A549 (cell line): ENCODE results near the gene BMPR2.

Experiments used
- CTCF ChIP-seq: fragments of >200 bp; sonication (Bioruptor Twin); formaldehyde crosslinking; IDR thresholded peaks from 3 replicates; pipeline ENCODE4 v1.5.1; 2016
- KDM1A ChIP-seq: fragments of 200-600 bp; sonication (generic); IDR thresholded peaks from 2 replicates; pipeline ENCODE4 v1.6.1; 2016; ENCODE audit warnings: low read depth, mild to moderate bottlenecking
- MAZ ChIP-seq: fragments of 150-350 bp; IDR thresholded peaks from 2 replicates; pipeline ENCODE4 v1.6.1; 2014; ENCODE audit warnings: antibody characterized with exemption, low read depth, low read length, borderline replicate concordance
- RAD21 ChIP-seq, 2 experiments: fragments of >200 bp in 1 of 2; sonication (Bioruptor Twin) in 1 of 2; formaldehyde crosslinking in 1 of 2; IDR thresholded peaks in 1 of 2; conservative IDR thresholded peaks in 1 of 2; 2 replicates in 1 of 2; 3 replicates in 1 of 2; pipeline ENCODE4 v1.6.1; 2012 to 2018; ENCODE audit warnings: inconsistent platforms in 1 of 2
- ZNF302 ChIP-seq: fragments of 250-450 bp; sonication (Bioruptor Pico); IDR thresholded peaks from 2 replicates; pipeline ENCODE4 v1.9.0; 2021; ENCODE audit warnings: inconsistent platforms, mild to moderate bottlenecking, moderate library complexity
- TF ChIP-seq, protein P1 (sequence below): fragments of 200-600 bp; sonication (generic); IDR thresholded peaks from 2 replicates; pipeline ENCODE4 v1.6.1; 2016; ENCODE audit warnings: antibody characterized with exemption, mild to moderate bottlenecking, moderate library complexity
- TF ChIP-seq, protein P2 (sequence below): IDR thresholded peaks from 2 replicates; pipeline ENCODE4 v1.6.1; 2012

- TF ChIP-seq KDM1A (no peak), MAZ (no peak), RAD21 (conservative IDR thresholded peaks at IDR 0.05 in 1 of 2, IDR thresholded peaks at IDR 0.05 in 1 of 2) (no peak), CTCF (no peak), ZNF302 (CRISPR knock-in tag) (no peak)
- TF ChIP-seq, protein P1, sequence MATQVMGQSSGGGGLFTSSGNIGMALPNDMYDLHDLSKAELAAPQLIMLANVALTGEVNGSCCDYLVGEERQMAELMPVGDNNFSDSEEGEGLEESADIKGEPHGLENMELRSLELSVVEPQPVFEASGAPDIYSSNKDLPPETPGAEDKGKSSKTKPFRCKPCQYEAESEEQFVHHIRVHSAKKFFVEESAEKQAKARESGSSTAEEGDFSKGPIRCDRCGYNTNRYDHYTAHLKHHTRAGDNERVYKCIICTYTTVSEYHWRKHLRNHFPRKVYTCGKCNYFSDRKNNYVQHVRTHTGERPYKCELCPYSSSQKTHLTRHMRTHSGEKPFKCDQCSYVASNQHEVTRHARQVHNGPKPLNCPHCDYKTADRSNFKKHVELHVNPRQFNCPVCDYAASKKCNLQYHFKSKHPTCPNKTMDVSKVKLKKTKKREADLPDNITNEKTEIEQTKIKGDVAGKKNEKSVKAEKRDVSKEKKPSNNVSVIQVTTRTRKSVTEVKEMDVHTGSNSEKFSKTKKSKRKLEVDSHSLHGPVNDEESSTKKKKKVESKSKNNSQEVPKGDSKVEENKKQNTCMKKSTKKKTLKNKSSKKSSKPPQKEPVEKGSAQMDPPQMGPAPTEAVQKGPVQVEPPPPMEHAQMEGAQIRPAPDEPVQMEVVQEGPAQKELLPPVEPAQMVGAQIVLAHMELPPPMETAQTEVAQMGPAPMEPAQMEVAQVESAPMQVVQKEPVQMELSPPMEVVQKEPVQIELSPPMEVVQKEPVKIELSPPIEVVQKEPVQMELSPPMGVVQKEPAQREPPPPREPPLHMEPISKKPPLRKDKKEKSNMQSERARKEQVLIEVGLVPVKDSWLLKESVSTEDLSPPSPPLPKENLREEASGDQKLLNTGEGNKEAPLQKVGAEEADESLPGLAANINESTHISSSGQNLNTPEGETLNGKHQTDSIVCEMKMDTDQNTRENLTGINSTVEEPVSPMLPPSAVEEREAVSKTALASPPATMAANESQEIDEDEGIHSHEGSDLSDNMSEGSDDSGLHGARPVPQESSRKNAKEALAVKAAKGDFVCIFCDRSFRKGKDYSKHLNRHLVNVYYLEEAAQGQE: no peak
- TF ChIP-seq, protein P2, sequence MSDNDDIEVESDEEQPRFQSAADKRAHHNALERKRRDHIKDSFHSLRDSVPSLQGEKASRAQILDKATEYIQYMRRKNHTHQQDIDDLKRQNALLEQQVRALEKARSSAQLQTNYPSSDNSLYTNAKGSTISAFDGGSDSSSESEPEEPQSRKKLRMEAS: no peak
Measured at GRCh38 chr2:202411097-202411496, 35.0 kb downstream of the BMPR2 start.
